ENCODE measurements around the gene PIEZO2. TPM values are rescaled to one million over a fixed set of nuclear protein-coding genes. Genes with fewer than 3 reads are reported as not detected.

Gene PIEZO2
- polyA plus RNA-seq, 1 donor (not counting 4 experiments of a cell fraction or from before 2014, with no cell fraction given), result not detected

DNA sequence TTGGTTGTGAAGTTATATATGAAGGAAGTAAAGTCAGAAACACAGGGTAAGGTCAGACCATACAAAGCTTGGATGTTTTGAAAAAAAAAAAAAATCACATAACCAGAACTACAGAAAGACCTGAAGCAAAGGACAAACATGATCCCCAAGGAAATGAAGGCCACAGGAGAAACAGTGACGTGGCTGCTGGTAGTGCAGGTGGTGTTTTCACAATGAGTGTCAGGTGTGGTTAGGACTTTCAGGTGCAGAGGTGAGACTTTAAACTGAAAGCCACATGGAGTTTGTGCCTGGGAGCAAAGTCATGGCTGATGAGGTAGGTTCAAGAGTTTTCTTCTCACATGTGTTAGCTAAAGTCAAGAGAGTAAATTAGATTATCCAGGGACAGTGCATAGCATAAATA lies 270.7 kb downstream of the PIEZO2 start:
- no peak for TF ChIP-seq EZH2 (IDR thresholded peaks at IDR 0.05; ENCODE audit: low read length)
- TF ChIP-seq, protein P1, sequence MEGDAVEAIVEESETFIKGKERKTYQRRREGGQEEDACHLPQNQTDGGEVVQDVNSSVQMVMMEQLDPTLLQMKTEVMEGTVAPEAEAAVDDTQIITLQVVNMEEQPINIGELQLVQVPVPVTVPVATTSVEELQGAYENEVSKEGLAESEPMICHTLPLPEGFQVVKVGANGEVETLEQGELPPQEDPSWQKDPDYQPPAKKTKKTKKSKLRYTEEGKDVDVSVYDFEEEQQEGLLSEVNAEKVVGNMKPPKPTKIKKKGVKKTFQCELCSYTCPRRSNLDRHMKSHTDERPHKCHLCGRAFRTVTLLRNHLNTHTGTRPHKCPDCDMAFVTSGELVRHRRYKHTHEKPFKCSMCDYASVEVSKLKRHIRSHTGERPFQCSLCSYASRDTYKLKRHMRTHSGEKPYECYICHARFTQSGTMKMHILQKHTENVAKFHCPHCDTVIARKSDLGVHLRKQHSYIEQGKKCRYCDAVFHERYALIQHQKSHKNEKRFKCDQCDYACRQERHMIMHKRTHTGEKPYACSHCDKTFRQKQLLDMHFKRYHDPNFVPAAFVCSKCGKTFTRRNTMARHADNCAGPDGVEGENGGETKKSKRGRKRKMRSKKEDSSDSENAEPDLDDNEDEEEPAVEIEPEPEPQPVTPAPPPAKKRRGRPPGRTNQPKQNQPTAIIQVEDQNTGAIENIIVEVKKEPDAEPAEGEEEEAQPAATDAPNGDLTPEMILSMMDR (optimal IDR thresholded peaks at IDR 0.05 in 1 of 3, IDR thresholded peaks at IDR 0.05 in 1 of 3, conservative IDR thresholded peaks at IDR 0.05 in 1 of 3; ENCODE audit: extremely low read depth in 1 of 3, insufficient read depth in 2 of 3, low read length in 3 of 3), result no peak
- no peak for DNase-seq (ENCODE audit: low read depth, low spot score)
- Histone ChIP-seq H3K9me3 (ENCODE audit: control insufficient read depth, low read depth, low read length) (no peaks in the 10 kb centered on the region), H3K9ac (ENCODE audit: control insufficient read depth, extremely low read depth, insufficient read depth, low read length) (no peak overlapping the region), H3K27ac (ENCODE audit: control insufficient read depth, insufficient read depth, low read length) (no peak overlapping the region), H3K36me3 (ENCODE audit: control insufficient read depth in 2 of 2, extremely low read depth in 1 of 2, insufficient read depth in 2 of 2, low read length in 2 of 2) (no peaks in the 10 kb centered on the region), H4K20me1 (ENCODE audit: control insufficient read depth, extremely low read depth, insufficient read depth, low read length) (no peaks in the 10 kb centered on the region), H3K4me2 (ENCODE audit: control insufficient read depth, extremely low read depth, insufficient read depth, low read depth, low read length) (no peak overlapping the region), H2AFZ (ENCODE audit: control insufficient read depth, low read length) (no peak overlapping the region), H3K27me3 (ENCODE audit: control insufficient read depth, extremely low read depth, insufficient read depth, low read length) (no peaks in the 10 kb centered on the region), H3K79me2 (ENCODE audit: control insufficient read depth, insufficient read depth, low read length) (no peaks in the 10 kb centered on the region), H3K4me3 (ENCODE audit: control insufficient read depth in 2 of 3, extremely low read depth in 1 of 3, insufficient read depth in 2 of 3, low read depth in 1 of 3, low read length in 3 of 3) (no peak overlapping the region), H3K4me1 (ENCODE audit: control insufficient read depth, extremely low read depth, insufficient read depth, low read length) (no peaks in the 10 kb centered on the region), H3K9me1 (ENCODE audit: control insufficient read depth, extremely low read depth, insufficient read depth, low read length) (no peaks in the 10 kb centered on the region)
- dilution Hi-C loops (cut with MboI; ENCODE audit: extremely low pct_ligation_motif_present, low sequenced_read_pairs), result no loop called here
- FAIRE-seq, result no peak

DNA sequence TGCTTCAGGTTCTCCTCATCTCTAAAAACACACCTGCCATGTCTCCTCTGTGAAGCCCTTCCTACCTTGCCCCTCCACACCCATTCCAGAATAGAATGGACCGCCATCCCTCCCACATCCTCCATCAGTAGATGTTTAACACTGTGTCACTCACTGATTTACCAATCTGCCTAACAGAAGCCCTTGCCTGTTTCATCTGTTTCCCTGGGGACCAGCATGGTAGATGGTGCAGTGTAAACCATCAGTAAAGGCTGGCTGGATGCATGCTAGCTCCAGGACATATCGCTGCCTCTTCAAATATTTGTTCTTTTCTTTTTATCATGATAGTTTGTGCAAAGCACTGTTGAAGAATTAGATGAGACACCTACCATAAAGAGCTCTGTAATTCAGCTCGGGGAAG lies 271.4 kb downstream of the PIEZO2 start:
- H3K4me2 ChIP-seq (ENCODE audit: control insufficient read depth, extremely low read depth, insufficient read depth, low read depth, low read length), result no peak overlapping the region
- dilution Hi-C loops (cut with MboI; ENCODE audit: extremely low pct_ligation_motif_present, low sequenced_read_pairs), result no loop called here
- H2AFZ ChIP-seq (ENCODE audit: control insufficient read depth, low read length), result no peak overlapping the region
- H3K27ac ChIP-seq (ENCODE audit: control insufficient read depth, insufficient read depth, low read length), result no peak overlapping the region
- no peaks in the 10 kb centered on the region for H3K27me3 ChIP-seq (ENCODE audit: control insufficient read depth, extremely low read depth, insufficient read depth, low read length)
- no peak for TF ChIP-seq EZH2 (IDR thresholded peaks at IDR 0.05; ENCODE audit: low read length)
- TF ChIP-seq, protein P1 (optimal IDR thresholded peaks at IDR 0.05 in 1 of 3, IDR thresholded peaks at IDR 0.05 in 1 of 3, conservative IDR thresholded peaks at IDR 0.05 in 1 of 3; ENCODE audit: extremely low read depth in 1 of 3, insufficient read depth in 2 of 3, low read length in 3 of 3), result no peak
- FAIRE-seq (no peak), DNase-seq (ENCODE audit: low read depth, low spot score) (no peak)
- H3K36me3 ChIP-seq (ENCODE audit: control insufficient read depth in 2 of 2, extremely low read depth in 1 of 2, insufficient read depth in 2 of 2, low read length in 2 of 2), result no peaks in the 10 kb centered on the region
- H3K9me3 ChIP-seq (ENCODE audit: control insufficient read depth, low read depth, low read length), result no peaks in the 10 kb centered on the region
- no peak overlapping the region for H3K4me3 ChIP-seq (ENCODE audit: control insufficient read depth in 2 of 3, extremely low read depth in 1 of 3, insufficient read depth in 2 of 3, low read depth in 1 of 3, low read length in 3 of 3)
- H3K9ac ChIP-seq (ENCODE audit: control insufficient read depth, extremely low read depth, insufficient read depth, low read length), result no peak overlapping the region
- H3K79me2 ChIP-seq (ENCODE audit: control insufficient read depth, insufficient read depth, low read length), result no peaks in the 10 kb centered on the region
- H4K20me1 ChIP-seq (ENCODE audit: control insufficient read depth, extremely low read depth, insufficient read depth, low read length), result no peaks in the 10 kb centered on the region
- H3K4me1 ChIP-seq (ENCODE audit: control insufficient read depth, extremely low read depth, insufficient read depth, low read length), result no peaks in the 10 kb centered on the region
- no peaks in the 10 kb centered on the region for H3K9me1 ChIP-seq (ENCODE audit: control insufficient read depth, extremely low read depth, insufficient read depth, low read length)

Data from keratinocyte (primary cell).